Measurements from ENCODE around the gene STK39. TPM values are rescaled to one million over a fixed set of nuclear protein-coding genes. Genes with fewer than 3 reads are reported as not detected.

STK39 gene
- total RNA-seq, 2 experiments from 2014 or later, result 43.1 TPM

DNA sequence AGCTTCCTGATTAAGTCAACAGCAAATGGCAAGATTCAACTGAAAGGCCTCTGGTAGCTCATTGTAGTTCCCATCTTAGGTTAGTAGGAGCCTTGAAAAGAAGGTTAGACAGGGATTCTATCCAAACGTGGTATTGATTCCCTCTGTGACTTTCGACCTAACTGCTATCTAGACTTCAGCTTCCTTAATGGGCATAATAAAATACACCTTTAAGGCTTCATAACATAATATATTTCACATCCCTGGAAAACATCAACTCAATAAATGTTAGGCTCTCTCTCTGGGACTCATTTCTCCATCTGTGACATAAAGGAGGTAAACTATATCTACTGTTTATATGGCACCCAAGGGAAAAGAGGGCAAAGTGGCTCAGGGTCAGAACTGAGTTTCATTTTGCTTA, 60.9 kb downstream of the STK39 start:
- Mint-ChIP-seq H3K9me3 (no peaks in the 10 kb centered on the region), H3K36me3 (ENCODE audit: low read depth) (peaks cover 1% of the 10 kb centered on the region), H3K27ac (no peak overlapping the region), H3K27me3 (ENCODE audit: low read depth) (no peaks in the 10 kb centered on the region), H3K4me3 (no peak overlapping the region), H3K4me1 (ENCODE audit: low read depth) (peaks cover 68% of the 10 kb centered on the region)
- no peak for DNase-seq
- CTCF ChIA-PET, result interaction anchor here (0.6 kb wide), 1 partner anchor 32 kb away, joined by 3 read pairs; no protein-coding TSS in a partner anchor
- intact Hi-C loops (cut with micrococcal nuclease), result no loop called here

DNA sequence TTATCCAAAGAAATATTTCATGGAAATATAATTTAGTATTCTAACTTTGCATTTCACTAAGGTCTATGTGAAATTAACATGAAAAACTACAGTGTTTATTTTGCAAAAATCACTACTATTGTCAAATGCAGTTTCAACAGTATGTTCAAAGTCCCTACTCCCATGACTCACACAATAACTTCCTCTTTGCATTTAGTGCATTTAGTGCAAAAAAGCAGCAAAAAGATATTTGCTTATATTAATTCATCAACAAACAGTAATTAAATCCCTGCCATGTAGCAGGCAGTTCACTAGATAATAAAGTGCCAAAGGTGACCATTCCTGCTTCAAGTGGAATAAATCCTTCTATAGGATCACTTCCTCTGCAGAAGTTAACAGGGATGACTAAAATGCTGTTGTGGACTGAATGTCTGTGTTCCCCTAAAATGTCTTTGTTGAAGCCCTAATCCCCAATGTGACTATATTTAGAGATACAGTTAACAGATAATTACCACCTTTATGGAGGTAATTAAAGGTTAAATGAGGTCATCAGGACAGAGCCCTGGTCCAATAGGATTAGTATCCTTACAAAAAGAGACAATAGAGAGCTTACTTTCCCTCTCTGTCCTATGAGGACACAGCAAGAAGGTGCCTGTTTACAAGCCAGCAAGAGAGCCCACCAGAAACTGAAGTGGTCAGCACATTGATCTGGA, 61.7 kb downstream of the STK39 start:
- DNase-seq, result no peak
- no peak overlapping the region for H3K27ac Mint-ChIP-seq
- no peak overlapping the region for H3K4me3 Mint-ChIP-seq
- H3K4me1 Mint-ChIP-seq (ENCODE audit: low read depth), result peaks cover 64% of the 10 kb centered on the region
- H3K27me3 Mint-ChIP-seq (ENCODE audit: low read depth), result no peaks in the 10 kb centered on the region
- intact Hi-C loops (cut with micrococcal nuclease), result loop anchor here (1.0 kb wide), 1 partner anchor 8 kb away; no protein-coding TSS in a partner anchor
- CTCF ChIA-PET, result interaction anchor here (0.6 to 0.7 kb wide), 2 partner anchors 33 to 544 kb away, joined by 3 to 4 read pairs; no protein-coding TSS in a partner anchor
- H3K36me3 Mint-ChIP-seq (ENCODE audit: low read depth), result peaks cover 3% of the 10 kb centered on the region
- H3K9me3 Mint-ChIP-seq, result no peaks in the 10 kb centered on the region

DNA sequence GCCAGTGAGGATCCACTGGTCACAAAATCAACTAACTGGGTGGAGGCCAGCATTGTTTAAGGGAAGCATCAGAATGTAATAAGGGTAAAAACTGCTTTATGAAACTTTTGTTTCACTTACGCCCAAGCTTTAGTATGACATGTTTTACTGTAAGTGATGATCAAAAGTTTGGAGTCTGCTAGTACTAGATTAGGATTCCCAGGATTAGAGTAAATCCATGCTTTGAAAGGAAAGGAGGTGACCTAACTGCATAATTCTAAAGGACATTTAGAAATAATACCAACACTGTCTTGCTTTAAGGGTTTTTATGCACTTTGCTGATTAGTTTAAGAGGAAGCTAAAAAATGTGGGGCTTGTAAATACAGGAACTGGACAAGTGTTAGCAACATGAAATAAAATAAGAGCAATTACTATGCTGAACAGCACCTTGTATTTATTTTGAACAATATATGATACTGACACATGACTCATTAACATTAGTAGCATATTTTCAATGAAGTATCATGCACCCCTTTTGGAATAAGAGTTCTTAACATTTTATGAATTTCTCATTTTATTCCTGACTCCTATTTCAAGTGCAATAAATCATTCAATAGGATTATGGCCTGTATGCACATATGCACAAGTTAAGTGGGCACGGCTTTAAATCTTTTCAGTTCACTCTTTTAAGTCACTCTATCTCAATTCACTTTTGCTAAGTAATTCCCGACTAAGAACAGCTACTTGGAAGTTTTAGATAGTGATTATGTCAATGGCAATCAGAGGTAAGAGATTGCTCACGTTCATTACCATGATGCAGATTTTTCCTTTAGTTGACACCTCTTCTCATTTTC, 62.5 kb downstream of the STK39 start:
- no peaks in the 10 kb centered on the region for H3K27me3 Mint-ChIP-seq (ENCODE audit: low read depth)

DNA sequence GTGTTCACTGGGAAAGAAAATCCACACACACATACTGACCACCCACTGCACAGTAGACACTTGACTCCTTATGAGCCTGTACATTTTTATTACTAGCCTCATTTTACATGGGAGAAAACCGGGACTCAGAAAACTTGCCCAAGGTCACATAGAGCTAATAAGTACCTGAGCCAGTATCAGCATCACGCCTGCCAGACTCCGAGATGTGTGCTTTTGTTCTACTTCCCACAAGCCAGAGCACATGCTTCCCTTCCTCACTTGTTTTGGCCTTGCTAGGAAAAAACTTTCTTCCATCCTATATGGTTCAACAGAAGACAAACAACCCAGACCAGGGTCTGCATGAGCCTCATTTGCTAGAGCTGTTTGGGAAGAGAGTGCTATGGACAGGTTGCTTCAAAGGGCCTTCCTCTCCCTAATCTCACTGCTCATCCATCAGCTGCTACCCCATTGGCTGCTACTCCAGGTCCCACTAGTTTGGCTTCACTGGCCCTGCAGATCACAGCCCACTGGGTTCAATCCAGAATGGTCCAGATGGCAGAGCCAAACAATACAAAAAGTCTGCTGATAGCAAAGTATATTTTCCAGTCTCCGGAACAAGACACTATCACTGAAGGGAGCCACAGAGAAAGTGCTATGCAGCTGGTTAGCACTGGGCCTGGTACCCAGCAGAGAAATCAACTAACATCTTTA, 63.9 kb downstream of the STK39 start:
- H3K4me1 Mint-ChIP-seq (ENCODE audit: low read depth), result peaks cover 59% of the 10 kb centered on the region
- H3K27me3 Mint-ChIP-seq (ENCODE audit: low read depth), result no peaks in the 10 kb centered on the region
- no peak overlapping the region for H3K4me3 Mint-ChIP-seq
- H3K36me3 Mint-ChIP-seq (ENCODE audit: low read depth), result peaks cover 19% of the 10 kb centered on the region
- no peak overlapping the region for H3K27ac Mint-ChIP-seq
- no peak for DNase-seq
- CTCF ChIA-PET, result interaction anchor here (0.9 to 1.1 kb wide), 2 partner anchors 18 to 22 kb away, joined by 3 read pairs; no protein-coding TSS in a partner anchor
- H3K9me3 Mint-ChIP-seq, result no peaks in the 10 kb centered on the region
- intact Hi-C loops (cut with micrococcal nuclease), result no loop called here

More for the DNA sequence above, 62.5 kb downstream of the STK39 start:
- no peak for DNase-seq
- intact Hi-C loops (cut with micrococcal nuclease), result loop anchor here (1.0 kb wide), 1 partner anchor 8 kb away; no protein-coding TSS in a partner anchor
- H3K27ac Mint-ChIP-seq, result no peak overlapping the region
- H3K9me3 Mint-ChIP-seq, result no peaks in the 10 kb centered on the region
- H3K4me1 Mint-ChIP-seq (ENCODE audit: low read depth), result peaks cover 55% of the 10 kb centered on the region
- no peak overlapping the region for H3K4me3 Mint-ChIP-seq
- peaks cover 8% of the 10 kb centered on the region for H3K36me3 Mint-ChIP-seq (ENCODE audit: low read depth)
- CTCF ChIA-PET, result interaction anchor here (0.7 to 1.0 kb wide), 2 partner anchors 12 to 545 kb away, joined by 3 to 4 read pairs; no protein-coding TSS in a partner anchor

DNA sequence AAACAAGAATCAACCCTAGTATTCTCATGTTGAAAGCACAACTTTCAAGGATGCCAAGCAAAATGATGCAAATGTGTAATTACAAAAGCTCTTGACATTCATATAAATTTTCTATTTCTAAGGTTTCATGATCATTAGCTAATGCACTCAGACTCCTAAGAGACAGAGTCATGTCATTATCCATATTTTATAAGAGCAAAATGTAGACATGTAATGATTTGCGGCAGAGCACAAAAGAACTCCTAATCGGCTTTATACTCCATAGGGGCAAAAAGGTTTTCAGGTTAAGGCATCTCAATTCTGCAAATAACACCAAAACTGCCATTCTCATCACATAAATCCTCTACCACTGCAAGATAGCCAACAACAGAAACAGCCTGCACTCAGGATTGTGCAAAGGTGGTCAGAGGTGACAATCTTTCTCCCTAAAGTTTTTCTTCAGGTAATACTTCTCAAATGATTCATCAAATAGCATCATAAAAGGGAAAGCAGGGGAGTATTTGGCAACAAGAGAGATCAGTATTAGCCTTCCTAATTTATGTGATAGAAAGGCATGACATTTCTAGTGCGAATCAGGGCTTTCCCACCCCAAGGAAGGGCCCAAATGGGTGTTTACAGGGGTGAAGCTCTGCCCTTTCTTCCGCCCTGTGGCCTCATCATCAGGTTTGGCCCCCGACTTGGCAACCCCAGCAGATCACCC, 64.7 kb downstream of the STK39 start:
- CTCF ChIA-PET, result interaction anchor here (0.6 to 0.9 kb wide), 5 partner anchors 9 to 433 kb away, joined by 3 read pairs; no protein-coding TSS in a partner anchor
- H3K4me1 Mint-ChIP-seq (ENCODE audit: low read depth), result peaks cover 63% of the 10 kb centered on the region
- no peak for DNase-seq
- H3K27me3 Mint-ChIP-seq (ENCODE audit: low read depth), result no peaks in the 10 kb centered on the region
- H3K9me3 Mint-ChIP-seq, result no peaks in the 10 kb centered on the region
- intact Hi-C loops (cut with micrococcal nuclease), result no loop called here
- peaks cover 20% of the 10 kb centered on the region for H3K36me3 Mint-ChIP-seq (ENCODE audit: low read depth)
- H3K27ac Mint-ChIP-seq, result no peak overlapping the region
- no peak overlapping the region for H3K4me3 Mint-ChIP-seq

DNA sequence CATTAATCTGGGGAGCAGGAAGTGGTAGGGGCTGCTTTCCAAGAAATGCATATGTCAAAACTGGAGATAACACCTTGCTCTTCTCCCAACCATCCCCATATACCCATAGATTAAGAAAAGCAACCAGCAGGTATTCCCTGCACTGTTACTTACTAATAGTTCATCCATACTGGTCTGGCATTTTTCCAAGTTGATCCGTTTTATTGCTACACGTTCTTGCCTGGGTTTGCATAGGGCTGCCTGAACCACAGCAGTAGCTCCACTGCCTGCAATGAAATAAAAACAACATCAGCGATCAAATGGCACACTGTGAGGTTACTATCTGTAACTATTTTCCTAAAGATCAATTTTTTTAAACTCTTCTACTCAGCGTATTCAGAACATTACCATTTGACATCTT, 65.6 kb downstream of the STK39 start:
- H3K4me3 Mint-ChIP-seq, result no peak overlapping the region
- intact Hi-C loops (cut with micrococcal nuclease), result loop anchor here (1.0 kb wide), 1 partner anchor 11 kb away; no protein-coding TSS in a partner anchor
- CTCF ChIA-PET, result interaction anchor here (0.6 to 2.1 kb wide), 4 partner anchors 11 to 429 kb away, joined by 3 to 6 read pairs (median 4); no protein-coding TSS in a partner anchor
- peaks cover 21% of the 10 kb centered on the region for H3K36me3 Mint-ChIP-seq (ENCODE audit: low read depth)
- no peak overlapping the region for H3K27ac Mint-ChIP-seq
- no peaks in the 10 kb centered on the region for H3K9me3 Mint-ChIP-seq
- no peaks in the 10 kb centered on the region for H3K27me3 Mint-ChIP-seq (ENCODE audit: low read depth)
- DNase-seq, result no peak
- peaks cover 72% of the 10 kb centered on the region for H3K4me1 Mint-ChIP-seq (ENCODE audit: low read depth)

DNA sequence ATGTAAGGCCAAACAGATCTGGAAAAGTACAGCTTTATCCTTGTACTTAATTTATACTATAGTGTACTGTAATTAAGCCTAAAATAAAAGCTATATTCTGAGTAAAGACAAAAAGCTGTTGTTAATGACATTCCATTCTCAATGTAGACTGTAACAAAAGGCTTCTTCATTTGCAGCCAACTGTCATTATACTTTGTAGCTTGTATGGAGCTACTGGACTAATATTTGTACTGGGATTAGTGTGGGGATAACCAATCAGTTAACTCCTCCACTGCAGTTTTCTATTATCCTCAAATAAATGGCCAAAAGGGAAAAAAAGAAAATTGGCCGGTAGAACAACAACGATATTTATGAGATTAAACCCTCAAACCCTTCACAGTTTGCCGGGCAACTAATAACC, 66.5 kb downstream of the STK39 start:
- intact Hi-C loops (cut with micrococcal nuclease), result loop anchor here (1.0 kb wide), 1 partner anchor 12 kb away; no protein-coding TSS in a partner anchor
- Mint-ChIP-seq H3K9me3 (no peaks in the 10 kb centered on the region), H3K27me3 (ENCODE audit: low read depth) (no peaks in the 10 kb centered on the region), H3K27ac (no peak overlapping the region), H3K36me3 (ENCODE audit: low read depth) (peaks cover 21% of the 10 kb centered on the region), H3K4me1 (ENCODE audit: low read depth) (peaks cover 72% of the 10 kb centered on the region), H3K4me3 (no peak overlapping the region)
- CTCF ChIA-PET, result interaction anchor here (0.7 to 2.1 kb wide), 3 partner anchors 12 to 62 kb away, joined by 3 to 6 read pairs (median 4); no protein-coding TSS in a partner anchor
- no peak for DNase-seq

DNA sequence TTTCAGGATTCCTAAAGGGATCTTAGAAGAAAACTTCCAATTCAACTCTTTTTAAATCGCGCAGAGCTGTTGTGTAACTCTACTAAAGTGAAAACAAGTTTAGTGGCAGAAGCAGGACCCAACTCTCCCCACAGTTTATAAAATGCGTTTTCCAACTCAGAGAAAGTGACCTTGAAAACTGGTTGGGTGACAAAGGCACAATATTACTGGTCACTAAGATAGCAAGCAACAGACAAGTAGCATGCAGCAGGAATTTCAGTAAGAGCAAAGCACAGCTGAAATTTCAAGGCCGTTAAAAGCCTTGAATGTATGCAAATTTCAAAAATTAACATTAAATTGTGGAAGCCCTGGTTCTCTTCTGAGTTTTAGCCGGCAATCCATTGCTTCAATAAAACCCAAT, 66.9 kb downstream of the STK39 start:
- peaks cover 21% of the 10 kb centered on the region for H3K36me3 Mint-ChIP-seq (ENCODE audit: low read depth)
- CTCF ChIA-PET, result interaction anchor here (0.7 to 2.1 kb wide), 2 partner anchors 12 to 21 kb away, joined by 3 to 6 read pairs; no protein-coding TSS in a partner anchor
- no peak overlapping the region for H3K27ac Mint-ChIP-seq
- no peaks in the 10 kb centered on the region for H3K9me3 Mint-ChIP-seq
- H3K4me3 Mint-ChIP-seq, result no peak overlapping the region
- H3K4me1 Mint-ChIP-seq (ENCODE audit: low read depth), result peaks cover 70% of the 10 kb centered on the region
- intact Hi-C loops (cut with micrococcal nuclease), result no loop called here
- H3K27me3 Mint-ChIP-seq (ENCODE audit: low read depth), result no peaks in the 10 kb centered on the region
- DNase-seq, result no peak

DNA sequence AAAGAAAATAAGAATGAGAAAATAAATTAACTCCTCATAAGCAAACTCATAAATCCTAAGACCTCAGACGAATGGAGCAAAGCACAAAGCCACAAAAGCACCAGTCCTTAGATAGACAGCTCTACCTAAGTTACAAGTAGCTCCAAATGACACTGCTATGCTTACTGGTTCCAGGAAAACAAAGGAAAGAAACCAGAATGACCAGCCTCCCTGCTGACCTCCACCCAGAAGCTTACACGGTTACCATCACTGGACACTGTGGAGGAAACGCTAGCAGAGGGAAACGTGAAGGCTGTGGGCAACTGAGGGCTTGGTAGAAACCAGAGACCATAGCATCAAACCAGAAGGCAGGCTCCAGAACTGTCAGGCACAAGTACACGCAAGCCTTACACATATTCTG, 67.8 kb downstream of the STK39 start:
- no peak overlapping the region for H3K4me3 Mint-ChIP-seq
- CTCF ChIA-PET, result no interaction called here
- peaks cover 68% of the 10 kb centered on the region for H3K4me1 Mint-ChIP-seq (ENCODE audit: low read depth)
- H3K9me3 Mint-ChIP-seq, result no peaks in the 10 kb centered on the region
- no peak overlapping the region for H3K27ac Mint-ChIP-seq
- intact Hi-C loops (cut with micrococcal nuclease), result no loop called here
- DNase-seq, result no peak
- no peaks in the 10 kb centered on the region for H3K27me3 Mint-ChIP-seq (ENCODE audit: low read depth)
- peaks cover 24% of the 10 kb centered on the region for H3K36me3 Mint-ChIP-seq (ENCODE audit: low read depth)

DNA sequence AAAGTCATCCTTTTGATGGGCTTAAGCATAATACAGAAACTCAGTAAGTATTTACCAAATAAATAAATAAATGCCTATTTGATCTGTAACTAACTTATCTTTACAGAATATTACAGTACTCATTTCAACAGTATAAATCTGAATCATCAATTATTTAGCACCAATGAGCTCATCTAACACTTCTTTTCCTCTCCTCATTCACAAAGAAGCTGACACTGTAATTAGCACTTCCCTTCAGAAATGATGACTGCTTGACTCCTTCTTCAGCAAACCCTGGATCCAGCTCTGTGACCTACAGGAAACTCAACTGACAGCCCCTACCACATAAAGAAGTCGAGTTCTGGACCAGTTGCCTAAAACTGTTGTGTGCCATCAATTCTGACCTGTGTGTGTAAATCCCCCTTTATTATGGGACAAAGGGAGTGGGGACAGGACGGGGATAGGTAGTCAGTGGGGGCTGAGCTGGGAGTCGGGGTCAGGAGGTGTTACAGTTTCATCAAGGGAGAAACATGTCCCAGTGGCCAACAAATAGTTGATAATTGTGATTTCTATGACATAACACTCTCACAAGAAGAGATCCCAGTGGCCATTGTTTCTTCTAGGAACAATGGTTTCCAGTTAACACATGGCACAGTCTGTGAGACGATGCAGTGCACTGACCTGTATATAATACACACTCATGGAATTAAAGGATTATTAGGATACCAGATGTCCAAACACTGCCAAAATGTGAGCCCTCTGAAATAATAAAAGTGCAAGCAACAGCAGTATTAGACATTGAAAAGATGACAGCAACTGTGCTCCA, 68.7 kb downstream of the STK39 start:
- CTCF ChIA-PET, result no interaction called here
- peaks cover 26% of the 10 kb centered on the region for H3K36me3 Mint-ChIP-seq (ENCODE audit: low read depth)
- no peaks in the 10 kb centered on the region for H3K9me3 Mint-ChIP-seq
- H3K27ac Mint-ChIP-seq, result no peak overlapping the region
- H3K27me3 Mint-ChIP-seq (ENCODE audit: low read depth), result no peaks in the 10 kb centered on the region
- H3K4me3 Mint-ChIP-seq, result no peak overlapping the region
- intact Hi-C loops (cut with micrococcal nuclease), result no loop called here
- no peak for DNase-seq
- peaks cover 62% of the 10 kb centered on the region for H3K4me1 Mint-ChIP-seq (ENCODE audit: low read depth)

DNA sequence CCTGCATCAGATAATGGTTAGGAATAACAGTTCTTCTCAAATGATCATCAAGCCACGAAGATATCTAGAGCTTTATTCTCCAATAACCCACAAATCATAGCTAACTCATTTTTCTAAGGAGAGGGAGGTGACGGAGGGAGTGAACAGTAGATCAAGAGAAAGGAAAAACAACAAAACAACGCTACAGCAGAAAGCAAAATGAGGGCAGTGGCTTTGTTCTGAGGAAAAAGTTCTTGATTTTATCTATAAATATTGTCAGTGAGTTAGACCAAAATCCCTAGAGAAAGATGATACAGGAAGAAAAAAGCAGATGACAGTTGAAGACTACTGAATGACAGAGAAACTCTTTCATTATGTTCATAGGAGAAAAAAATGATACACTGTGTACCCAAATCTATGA, 71.0 kb downstream of the STK39 start:
- no peaks in the 10 kb centered on the region for H3K9me3 Mint-ChIP-seq
- H3K36me3 Mint-ChIP-seq (ENCODE audit: low read depth), result peaks cover 26% of the 10 kb centered on the region
- peaks cover 42% of the 10 kb centered on the region for H3K4me1 Mint-ChIP-seq (ENCODE audit: low read depth)
- DNase-seq, result no peak
- H3K4me3 Mint-ChIP-seq, result no peak overlapping the region
- intact Hi-C loops (cut with micrococcal nuclease), result no loop called here
- CTCF ChIA-PET, result interaction anchor here (0.7 to 1.6 kb wide), 3 partner anchors 20 to 57 kb away, joined by 3 to 6 read pairs (median 3); no protein-coding TSS in a partner anchor
- no peak overlapping the region for H3K27ac Mint-ChIP-seq
- H3K27me3 Mint-ChIP-seq (ENCODE audit: low read depth), result no peaks in the 10 kb centered on the region

All from activated naive CD4-positive, alpha-beta T cell treated with anti-CD3 and anti-CD28 coated beads for 36 hours (primary cell).